Lower leg skin (tissue), 3 donors: Measurements from ENCODE around the gene ZNF511.

Source experiments
- CTCF ChIP-seq, 3 donors: fragments of 450-650 bp; IDR thresholded peaks; one replicate each; pipeline ENCODE4 v1.5.1; 2016; ENCODE audit warnings: antibody characterized with exemption in 3 of 3, mild to moderate bottlenecking in 3 of 3, moderate library complexity in 2 of 3
- POLR2A ChIP-seq, 2 donors: fragments of 450-650 bp; IDR thresholded peaks; one replicate each; pipeline ENCODE4 v1.6.1; 2016 to 2017; ENCODE audit warnings: antibody characterized with exemption in 2 of 2, mild to moderate bottlenecking in 1 of 2, moderate library complexity in 1 of 2

GRCh38 chr10:133262696-133263095, 46.0 kb upstream of the ZNF511 start:
- no peak for TF ChIP-seq CTCF (IDR thresholded peaks at IDR 0.05)
- TF ChIP-seq POLR2A (IDR thresholded peaks at IDR 0.05): no peak
